ENCODE results near the gene PARD3B. TPM values are rescaled to one million over a fixed set of nuclear protein-coding genes. Genes with fewer than 3 reads are reported as not detected.

Gene PARD3B
- total and polyA plus RNA-seq, 7 donors = 0.42 to 6.0 (median 4.8) TPM

GRCh38 chr2:204570421-204570820 is 25.1 kb downstream of the PARD3B start:
- intact Hi-C loops (cut with DNase I) = no loop called here
- 90 to 99% (median 94%) methylated on average over 1 of the region's 1 CpG for WGBS, 3 donors
- Histone ChIP-seq H3K4me1 (no peaks in the 10 kb centered on the region), H3K36me3 (ENCODE audit: insufficient read depth in 1 of 2, low read depth in 1 of 2) (no peaks in the 10 kb centered on the region), H3K27ac (no peak overlapping the region), H3K4me3 (no peak overlapping the region), H3K27me3 (ENCODE audit: insufficient read depth in 3 of 3, low read length in 2 of 3) (no peaks in the 10 kb centered on the region), H3K9me3 (no peaks in the 10 kb centered on the region)
- TF ChIP-seq, protein P1, sequence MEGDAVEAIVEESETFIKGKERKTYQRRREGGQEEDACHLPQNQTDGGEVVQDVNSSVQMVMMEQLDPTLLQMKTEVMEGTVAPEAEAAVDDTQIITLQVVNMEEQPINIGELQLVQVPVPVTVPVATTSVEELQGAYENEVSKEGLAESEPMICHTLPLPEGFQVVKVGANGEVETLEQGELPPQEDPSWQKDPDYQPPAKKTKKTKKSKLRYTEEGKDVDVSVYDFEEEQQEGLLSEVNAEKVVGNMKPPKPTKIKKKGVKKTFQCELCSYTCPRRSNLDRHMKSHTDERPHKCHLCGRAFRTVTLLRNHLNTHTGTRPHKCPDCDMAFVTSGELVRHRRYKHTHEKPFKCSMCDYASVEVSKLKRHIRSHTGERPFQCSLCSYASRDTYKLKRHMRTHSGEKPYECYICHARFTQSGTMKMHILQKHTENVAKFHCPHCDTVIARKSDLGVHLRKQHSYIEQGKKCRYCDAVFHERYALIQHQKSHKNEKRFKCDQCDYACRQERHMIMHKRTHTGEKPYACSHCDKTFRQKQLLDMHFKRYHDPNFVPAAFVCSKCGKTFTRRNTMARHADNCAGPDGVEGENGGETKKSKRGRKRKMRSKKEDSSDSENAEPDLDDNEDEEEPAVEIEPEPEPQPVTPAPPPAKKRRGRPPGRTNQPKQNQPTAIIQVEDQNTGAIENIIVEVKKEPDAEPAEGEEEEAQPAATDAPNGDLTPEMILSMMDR (IDR thresholded peaks at IDR 0.05) = no peak
- ATAC-seq (no peak), DNase-seq (no peak)

DNA sequence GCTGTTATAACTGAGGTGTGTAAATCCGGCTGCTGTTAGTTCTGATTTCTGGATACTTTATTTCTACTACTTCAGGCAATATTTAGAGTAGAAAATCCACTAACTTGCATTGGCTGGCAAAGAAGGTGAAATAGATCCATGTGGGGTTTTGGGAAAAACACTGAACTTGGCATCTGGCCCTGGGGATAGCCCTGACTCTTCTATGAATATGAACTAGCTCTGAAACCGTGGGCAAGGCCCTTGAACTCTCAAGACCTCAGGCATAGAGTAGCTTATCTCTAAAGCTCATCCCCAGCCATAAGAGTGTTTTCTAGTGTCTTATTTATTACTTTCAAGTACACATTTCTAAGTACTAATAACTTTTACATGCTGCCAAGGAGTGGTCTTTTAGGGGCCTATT is 25.8 kb downstream of the PARD3B start:
- DNase-seq = no peak
- H3K4me3 ChIP-seq = no peak overlapping the region
- H3K4me1 ChIP-seq = no peaks in the 10 kb centered on the region
- 62 to 69% (median 62%) methylated on average over 2 of the region's 2 CpGs for WGBS, 3 donors
- H3K27me3 ChIP-seq (ENCODE audit: insufficient read depth in 3 of 3, low read length in 2 of 3) = no peaks in the 10 kb centered on the region
- TF ChIP-seq, protein P1 (IDR thresholded peaks at IDR 0.05) = no peak
- H3K27ac ChIP-seq = no peak overlapping the region
- intact Hi-C loops (cut with DNase I) = no loop called here
- H3K9me3 ChIP-seq = no peaks in the 10 kb centered on the region
- no peak for ATAC-seq
- no peaks in the 10 kb centered on the region for H3K36me3 ChIP-seq (ENCODE audit: insufficient read depth in 1 of 2, low read depth in 1 of 2)

DNA sequence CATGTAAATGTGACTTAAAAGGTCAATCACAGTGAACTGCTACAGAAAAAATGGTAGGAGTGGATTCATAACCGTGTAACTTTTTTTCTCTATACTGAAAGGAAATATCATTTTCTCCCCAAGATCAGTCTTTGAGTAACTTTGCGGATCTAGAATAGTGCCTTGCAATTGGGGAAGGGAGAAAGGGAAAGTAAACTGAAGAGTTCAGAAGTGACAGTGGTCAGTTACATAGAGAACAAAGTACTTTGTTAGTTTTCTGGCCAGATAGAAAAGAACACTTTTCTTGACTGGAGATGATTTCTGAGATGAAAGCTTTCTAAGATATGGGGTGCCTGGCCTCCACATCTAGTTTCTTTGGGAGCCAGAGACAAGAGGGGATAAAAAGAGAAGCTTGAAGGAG is 26.6 kb downstream of the PARD3B start:
- H3K4me1 ChIP-seq = no peaks in the 10 kb centered on the region
- no peaks in the 10 kb centered on the region for H3K36me3 ChIP-seq (ENCODE audit: insufficient read depth in 1 of 2, low read depth in 1 of 2)
- H3K27ac ChIP-seq = no peak overlapping the region
- 88 to 90% (median 89%) methylated on average over 2 of the region's 2 CpGs for WGBS, 3 donors
- TF ChIP-seq, protein P1 (IDR thresholded peaks at IDR 0.05) = no peak
- ATAC-seq (no peak), DNase-seq (no peak)
- H3K9me3 ChIP-seq = no peaks in the 10 kb centered on the region
- H3K4me3 ChIP-seq = no peak overlapping the region
- intact Hi-C loops (cut with DNase I) = no loop called here
- no peaks in the 10 kb centered on the region for H3K27me3 ChIP-seq (ENCODE audit: insufficient read depth in 3 of 3, low read length in 2 of 3)

- H3K4me3 ChIP-seq = no peak overlapping the region
- WGBS, 3 donors = 96 to 100% (median 97%) methylated on average over 2 of the region's 2 CpGs
- intact Hi-C loops (cut with DNase I) = no loop called here
- no peak for DNase-seq
- no peaks in the 10 kb centered on the region for H3K36me3 ChIP-seq (ENCODE audit: insufficient read depth in 1 of 2, low read depth in 1 of 2)
- no peaks in the 10 kb centered on the region for H3K27me3 ChIP-seq (ENCODE audit: insufficient read depth in 3 of 3, low read length in 2 of 3)
- no peak for ATAC-seq
- H3K9me3 ChIP-seq = no peaks in the 10 kb centered on the region
- H3K27ac ChIP-seq = no peak overlapping the region
- no peaks in the 10 kb centered on the region for H3K4me1 ChIP-seq
- TF ChIP-seq, protein P1 (IDR thresholded peaks at IDR 0.05) = no peak
Observed at GRCh38 chr2:204573221-204573620, 27.9 kb downstream of the PARD3B start.

- WGBS, 3 donors = 88 to 90% (median 89%) methylated on average over 4 of the region's 4 CpGs
- TF ChIP-seq, protein P1 (IDR thresholded peaks at IDR 0.05) = no peak
- intact Hi-C loops (cut with DNase I) = no loop called here
- no peak for DNase-seq
- H3K4me1 ChIP-seq = no peaks in the 10 kb centered on the region
- no peak for ATAC-seq
- no peak overlapping the region for H3K27ac ChIP-seq
- no peaks in the 10 kb centered on the region for H3K9me3 ChIP-seq
- H3K36me3 ChIP-seq (ENCODE audit: insufficient read depth in 1 of 2, low read depth in 1 of 2) = no peaks in the 10 kb centered on the region
- H3K27me3 ChIP-seq (ENCODE audit: insufficient read depth in 3 of 3, low read length in 2 of 3) = no peaks in the 10 kb centered on the region
- H3K4me3 ChIP-seq = no peak overlapping the region
Observed at GRCh38 chr2:204574486-204574885, 29.2 kb downstream of the PARD3B start.
